ENCODE measurements around the gene ARAP1.

Gene ARAP1

DNA sequence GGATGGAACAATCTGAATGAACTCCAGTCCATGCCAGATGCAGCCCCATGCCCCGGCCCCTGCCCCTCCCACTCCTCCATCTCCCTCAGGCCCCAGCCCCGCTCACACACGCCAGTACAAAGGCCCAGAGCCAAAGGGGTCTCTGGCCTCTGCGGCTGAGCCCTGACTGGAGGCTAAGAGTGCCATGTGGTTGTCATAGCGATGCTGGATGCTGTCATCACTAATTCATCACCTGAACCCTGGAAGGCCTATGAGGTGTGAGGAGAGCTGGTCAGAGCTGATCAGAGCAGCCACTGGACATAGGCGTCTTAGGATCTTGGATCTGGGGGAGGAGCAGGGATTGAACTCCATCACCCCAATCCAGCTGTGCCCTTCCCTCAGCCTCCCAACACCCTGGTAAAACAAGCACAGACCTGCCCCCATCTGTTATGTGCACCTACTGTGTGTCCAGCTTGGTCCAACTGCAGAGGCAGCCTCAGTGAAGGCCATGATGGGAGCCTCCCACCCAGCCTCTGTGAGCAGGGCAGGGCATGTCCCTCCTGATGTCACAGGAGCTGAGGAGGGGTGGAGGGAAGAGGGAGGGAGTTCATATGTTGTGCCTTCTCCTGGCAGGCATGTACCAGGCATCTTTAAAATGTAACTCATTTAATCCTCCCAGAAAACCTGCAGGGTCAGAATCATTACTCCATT is 94.7 kb downstream of the ARAP1 start:
- H3K4me1 ChIP-seq (ENCODE audit: insufficient read depth, insufficient read length), result peaks cover 21% of the 10 kb centered on the region
- TF ChIP-seq SUZ12 (IDR thresholded peaks at IDR 0.05; ENCODE audit: extremely low read depth, insufficient read depth, insufficient read length) (no peak), ZNF274 (IDR thresholded peaks at IDR 0.05; ENCODE audit: low read depth, low read length) (no peak), YY1 (IDR thresholded peaks at IDR 0.05; ENCODE audit: insufficient read depth, insufficient read length) (no peak)
- no peak for DNase-seq (ENCODE audit: low read depth, low spot score)
- H3K9ac ChIP-seq (ENCODE audit: insufficient read length, low read depth), result no peak overlapping the region
- H3K9me3 ChIP-seq (ENCODE audit: insufficient read depth, low read length), result no peaks in the 10 kb centered on the region
- H3K27me3 ChIP-seq (ENCODE audit: insufficient read depth, insufficient read length), result no peaks in the 10 kb centered on the region
- H3K4me3 ChIP-seq (ENCODE audit: insufficient read length, low read depth), result no peak overlapping the region
- no peaks in the 10 kb centered on the region for H3K36me3 ChIP-seq (ENCODE audit: insufficient read depth, insufficient read length, low read length)

- no peak for DNase-seq (ENCODE audit: low read depth, low spot score)
- H3K4me3 ChIP-seq (ENCODE audit: insufficient read length, low read depth), result no peak overlapping the region
- no peaks in the 10 kb centered on the region for H3K27me3 ChIP-seq (ENCODE audit: insufficient read depth, insufficient read length)
- H3K9me3 ChIP-seq (ENCODE audit: insufficient read depth, low read length), result no peaks in the 10 kb centered on the region
- H3K4me1 ChIP-seq (ENCODE audit: insufficient read depth, insufficient read length), result peaks cover 15% of the 10 kb centered on the region
- H3K9ac ChIP-seq (ENCODE audit: insufficient read length, low read depth), result peak overlapping the region; percentile 10
- no peaks in the 10 kb centered on the region for H3K36me3 ChIP-seq (ENCODE audit: insufficient read depth, insufficient read length, low read length)
- TF ChIP-seq ZNF274 (IDR thresholded peaks at IDR 0.05; ENCODE audit: low read depth, low read length), result no peak
- no peak for TF ChIP-seq YY1 (IDR thresholded peaks at IDR 0.05; ENCODE audit: insufficient read depth, insufficient read length)
- TF ChIP-seq SUZ12 (IDR thresholded peaks at IDR 0.05; ENCODE audit: extremely low read depth, insufficient read depth, insufficient read length), result no peak
Observed at GRCh38 chr11:72655896-72656464, 96.2 kb downstream of the ARAP1 start.

DNA sequence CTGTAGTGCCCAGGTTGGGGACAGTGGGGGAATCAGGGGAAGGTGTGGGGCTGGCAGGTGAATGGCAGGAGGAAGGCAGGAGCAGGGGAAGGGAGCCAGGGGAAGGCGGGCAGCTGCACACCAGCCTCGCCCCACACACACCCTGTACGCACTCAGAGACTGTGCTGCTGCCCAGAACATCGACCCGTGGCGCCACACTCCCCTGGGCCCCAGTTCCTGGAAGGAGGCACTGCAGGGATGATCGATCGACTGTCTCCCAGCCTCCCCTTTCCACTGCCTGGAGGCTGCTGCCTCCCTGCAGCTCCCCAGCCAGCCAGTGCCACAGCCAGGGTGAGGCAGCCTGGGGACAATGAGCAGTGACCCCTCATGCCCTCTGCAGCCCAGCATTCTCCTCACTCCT is 97.2 kb downstream of the ARAP1 start:
- Histone ChIP-seq H3K4me3 (ENCODE audit: insufficient read length, low read depth) (no peak overlapping the region), H3K36me3 (ENCODE audit: insufficient read depth, insufficient read length, low read length) (no peaks in the 10 kb centered on the region), H3K27me3 (ENCODE audit: insufficient read depth, insufficient read length) (no peaks in the 10 kb centered on the region), H3K4me1 (ENCODE audit: insufficient read depth, insufficient read length) (peaks cover 15% of the 10 kb centered on the region), H3K9me3 (ENCODE audit: insufficient read depth, low read length) (no peaks in the 10 kb centered on the region), H3K9ac (ENCODE audit: insufficient read length, low read depth) (no peak overlapping the region)
- TF ChIP-seq SUZ12 (IDR thresholded peaks at IDR 0.05; ENCODE audit: extremely low read depth, insufficient read depth, insufficient read length), result no peak
- TF ChIP-seq YY1 (IDR thresholded peaks at IDR 0.05; ENCODE audit: insufficient read depth, insufficient read length), result no peak
- TF ChIP-seq ZNF274 (IDR thresholded peaks at IDR 0.05; ENCODE audit: low read depth, low read length), result no peak
- no peak for DNase-seq (ENCODE audit: low read depth, low spot score)

- Histone ChIP-seq H3K27me3 (ENCODE audit: insufficient read depth, insufficient read length) (no peaks in the 10 kb centered on the region), H3K36me3 (ENCODE audit: insufficient read depth, insufficient read length, low read length) (no peaks in the 10 kb centered on the region), H3K4me3 (ENCODE audit: insufficient read length, low read depth) (no peak overlapping the region), H3K4me1 (ENCODE audit: insufficient read depth, insufficient read length) (peaks cover 15% of the 10 kb centered on the region), H3K9ac (ENCODE audit: insufficient read length, low read depth) (no peak overlapping the region), H3K9me3 (ENCODE audit: insufficient read depth, low read length) (no peaks in the 10 kb centered on the region)
- DNase-seq (ENCODE audit: low read depth, low spot score), result no peak
- TF ChIP-seq ZNF274 (IDR thresholded peaks at IDR 0.05; ENCODE audit: low read depth, low read length) (no peak), YY1 (IDR thresholded peaks at IDR 0.05; ENCODE audit: insufficient read depth, insufficient read length) (no peak), SUZ12 (IDR thresholded peaks at IDR 0.05; ENCODE audit: extremely low read depth, insufficient read depth, insufficient read length) (no peak)
Observed at GRCh38 chr11:72653649-72654048, 98.6 kb downstream of the ARAP1 start.

DNA sequence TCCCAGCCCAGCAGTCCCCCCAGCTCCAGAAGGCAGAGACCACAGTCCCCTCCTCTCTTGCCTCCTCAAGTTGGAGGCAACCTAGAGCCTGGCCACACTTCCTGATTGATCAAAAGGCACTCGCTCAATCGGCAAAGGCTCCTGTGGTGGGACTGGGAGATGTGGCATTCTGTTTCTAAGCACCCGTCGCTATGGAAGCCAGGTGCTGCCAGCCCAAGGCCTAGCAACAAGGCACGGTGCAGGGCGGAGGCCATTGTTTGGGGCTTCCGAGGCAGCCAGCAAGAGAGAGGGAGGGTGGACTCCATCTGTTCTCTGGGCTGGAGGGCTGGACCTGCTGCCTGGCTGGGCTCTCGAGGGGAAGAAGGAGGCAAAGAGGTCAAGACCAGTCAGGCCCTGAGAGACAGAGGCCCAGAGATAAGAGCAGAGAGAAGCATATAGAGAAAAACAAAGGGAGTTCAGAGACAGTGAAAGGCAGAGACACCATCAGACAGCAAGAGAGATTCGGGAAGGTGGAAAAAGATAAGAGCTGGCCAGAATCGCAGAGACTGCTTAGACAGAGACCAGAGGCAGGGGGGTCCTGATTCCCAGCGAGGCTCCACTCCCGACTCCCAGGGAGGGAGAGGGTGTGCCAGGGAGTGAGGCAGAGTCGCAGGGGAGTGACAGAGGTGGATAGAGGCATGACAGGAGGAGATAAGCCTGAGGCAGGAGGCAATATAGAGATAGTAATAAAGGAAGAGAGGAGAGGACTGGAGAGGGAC is 99.2 kb downstream of the ARAP1 start:
- H3K9ac ChIP-seq (ENCODE audit: insufficient read length, low read depth), result no peak overlapping the region

GRCh38 chr11:72652133-72652532 is 100.1 kb downstream of the ARAP1 start:
- DNase-seq (ENCODE audit: low read depth, low spot score), result no peak
- Histone ChIP-seq H3K4me1 (ENCODE audit: insufficient read depth, insufficient read length) (peaks cover 15% of the 10 kb centered on the region), H3K27me3 (ENCODE audit: insufficient read depth, insufficient read length) (no peaks in the 10 kb centered on the region), H3K4me3 (ENCODE audit: insufficient read length, low read depth) (no peak overlapping the region), H3K9me3 (ENCODE audit: insufficient read depth, low read length) (no peaks in the 10 kb centered on the region), H3K36me3 (ENCODE audit: insufficient read depth, insufficient read length, low read length) (no peaks in the 10 kb centered on the region), H3K9ac (ENCODE audit: insufficient read length, low read depth) (no peak overlapping the region)
- TF ChIP-seq YY1 (IDR thresholded peaks at IDR 0.05; ENCODE audit: insufficient read depth, insufficient read length) (no peak), SUZ12 (IDR thresholded peaks at IDR 0.05; ENCODE audit: extremely low read depth, insufficient read depth, insufficient read length) (no peak), ZNF274 (IDR thresholded peaks at IDR 0.05; ENCODE audit: low read depth, low read length) (no peak)

More for the DNA sequence above, 99.2 kb downstream of the ARAP1 start:
- Histone ChIP-seq H3K27me3 (ENCODE audit: insufficient read depth, insufficient read length) (no peaks in the 10 kb centered on the region), H3K9me3 (ENCODE audit: insufficient read depth, low read length) (no peaks in the 10 kb centered on the region), H3K4me1 (ENCODE audit: insufficient read depth, insufficient read length) (peaks cover 15% of the 10 kb centered on the region), H3K36me3 (ENCODE audit: insufficient read depth, insufficient read length, low read length) (no peaks in the 10 kb centered on the region), H3K4me3 (ENCODE audit: insufficient read length, low read depth) (no peak overlapping the region)
- DNase-seq (ENCODE audit: low read depth, low spot score), result peak; percentile 42
- TF ChIP-seq YY1 (IDR thresholded peaks at IDR 0.05; ENCODE audit: insufficient read depth, insufficient read length), result no peak
- TF ChIP-seq ZNF274 (IDR thresholded peaks at IDR 0.05; ENCODE audit: low read depth, low read length), result no peak
- no peak for TF ChIP-seq SUZ12 (IDR thresholded peaks at IDR 0.05; ENCODE audit: extremely low read depth, insufficient read depth, insufficient read length)
